ENCODE data around the gene KIAA0930.
"Not testable (repeated sequence)": the region's sequence is repeated elsewhere in the genome, so short reads cannot be mapped to it uniquely, and the experiment has no call there.

KIAA0930 gene

DNA sequence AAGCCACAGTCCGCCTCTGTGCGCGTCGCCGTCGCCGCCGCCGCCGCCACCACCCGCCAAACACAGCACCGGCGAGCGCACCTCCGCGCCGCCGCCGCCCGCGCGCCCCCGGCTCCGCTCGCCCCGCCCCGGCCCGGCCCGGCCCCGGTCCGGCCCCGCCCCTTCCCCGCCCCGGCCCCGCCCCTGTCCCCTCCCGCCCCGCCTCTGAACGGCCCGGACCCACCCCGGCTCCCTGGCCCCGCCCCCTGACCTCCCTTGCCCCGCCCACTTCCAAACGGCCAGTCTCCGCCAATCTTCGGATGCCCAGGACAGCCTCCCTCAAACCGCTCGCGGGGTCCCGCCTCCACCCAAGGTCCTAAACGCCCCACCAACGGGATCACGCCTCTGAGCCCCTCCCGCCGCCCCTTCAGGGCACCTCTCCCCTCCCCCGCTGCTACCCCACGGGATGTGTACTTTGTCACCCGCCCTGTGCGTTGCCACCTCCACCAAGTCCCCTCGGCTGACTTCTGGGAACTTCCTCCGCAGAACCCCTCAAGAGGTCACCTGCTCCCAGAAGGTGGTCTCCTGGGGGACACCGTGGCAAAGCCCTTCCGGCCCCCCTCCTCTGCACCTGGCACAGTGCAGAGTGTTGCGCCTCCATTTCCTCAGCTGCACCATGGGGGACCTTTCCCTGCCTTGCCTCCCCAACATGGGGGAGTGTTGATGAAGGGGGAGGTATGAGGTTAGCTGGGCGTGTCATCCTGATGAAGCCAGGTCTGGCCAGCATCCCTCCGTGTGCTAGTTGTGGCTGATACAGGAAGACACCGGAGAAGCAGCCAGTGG lies at the start of gene KIAA0930:
TSS of gene KIAA0930 (minus strand) at position 85 of the 822 bp plus-strand sequence. CDS start 191 bp downstream, outside the sequence.
- DNase-seq (ENCODE audit: low read depth in 2 of 2, low spot score in 1 of 2), result peak; percentile 72 to 76

GRCh38 chr22:45286854-45287551 lies 46.3 kb upstream of the KIAA0930 start:
- no peak for DNase-seq (ENCODE audit: low read depth in 2 of 2, low spot score in 1 of 2)

DNA sequence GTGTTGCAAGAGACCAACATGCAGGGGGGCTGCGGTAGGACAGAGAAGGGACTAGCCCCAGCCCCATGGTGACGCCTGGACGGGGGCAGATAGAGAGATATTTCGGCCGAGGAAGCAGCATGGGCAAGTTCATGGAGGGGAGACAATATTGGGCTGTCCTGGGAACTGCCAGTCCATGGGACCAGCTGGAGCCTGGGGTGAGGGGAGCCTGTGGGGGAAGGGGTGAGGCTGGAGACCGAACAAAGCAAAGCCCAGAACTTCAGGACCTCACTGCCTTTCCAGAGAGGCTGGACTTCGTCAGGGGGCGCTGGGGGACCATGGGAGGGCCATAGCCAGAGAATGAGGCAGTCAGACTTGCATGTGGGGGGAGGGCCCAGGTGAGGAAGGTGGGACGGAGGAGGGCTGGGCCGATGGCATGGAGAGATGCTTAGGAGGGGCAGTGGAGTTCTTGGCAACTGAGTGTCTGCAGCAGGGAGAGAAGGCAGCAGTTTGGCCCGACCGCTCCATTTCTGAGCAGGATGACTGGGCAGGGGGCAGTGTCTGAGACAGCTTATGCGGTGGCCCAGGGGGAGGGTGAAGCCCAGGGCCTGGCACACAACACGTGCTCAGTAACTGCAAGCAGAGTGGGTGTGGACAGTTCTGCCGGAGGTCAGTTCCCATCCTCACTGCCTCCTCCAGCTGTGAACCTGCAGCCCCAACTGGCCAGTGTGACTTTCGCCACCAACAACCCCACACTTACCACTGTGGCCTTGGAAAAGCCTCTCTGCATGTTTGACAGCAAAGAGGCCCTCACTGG lies 44.8 kb upstream of the KIAA0930 start:
- no peak for DNase-seq (ENCODE audit: low read depth in 2 of 2, low spot score in 1 of 2)

DNA sequence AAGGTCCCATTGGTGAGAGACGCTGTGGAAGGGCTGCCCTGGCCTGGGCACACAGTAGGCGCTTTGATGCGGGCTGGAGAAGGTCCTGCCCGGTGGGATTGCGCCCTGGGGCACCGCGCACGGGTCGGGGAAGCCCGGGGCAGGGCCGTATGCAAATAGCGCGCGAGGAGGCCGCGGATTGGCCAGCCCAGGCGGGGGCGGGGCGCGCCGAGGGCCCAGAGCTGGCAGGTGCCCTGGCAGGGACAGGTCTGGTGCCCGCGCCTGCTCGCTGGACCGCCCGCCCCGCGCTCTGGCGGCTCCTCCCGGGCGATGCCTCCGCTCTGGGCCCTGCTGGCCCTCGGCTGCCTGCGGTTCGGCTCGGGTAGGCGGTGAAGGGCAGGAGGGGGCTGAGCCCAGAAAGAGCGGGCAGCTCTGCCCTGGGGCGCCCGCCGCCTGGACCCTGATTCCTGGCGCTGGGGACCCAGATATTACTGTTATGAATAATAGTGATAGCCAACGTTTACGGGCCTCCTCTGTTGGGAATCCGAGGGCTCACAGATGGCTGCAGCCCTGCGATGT lies 44.1 kb upstream of the KIAA0930 start, which contains the start of gene UPK3A:
TSS of gene UPK3A (plus strand) at position 245 of the 558 bp plus-strand sequence. CDS start at position 310, 65 bp downstream.
- DNase-seq (ENCODE audit: low read depth in 2 of 2, low spot score in 1 of 2), result no peak

DNA sequence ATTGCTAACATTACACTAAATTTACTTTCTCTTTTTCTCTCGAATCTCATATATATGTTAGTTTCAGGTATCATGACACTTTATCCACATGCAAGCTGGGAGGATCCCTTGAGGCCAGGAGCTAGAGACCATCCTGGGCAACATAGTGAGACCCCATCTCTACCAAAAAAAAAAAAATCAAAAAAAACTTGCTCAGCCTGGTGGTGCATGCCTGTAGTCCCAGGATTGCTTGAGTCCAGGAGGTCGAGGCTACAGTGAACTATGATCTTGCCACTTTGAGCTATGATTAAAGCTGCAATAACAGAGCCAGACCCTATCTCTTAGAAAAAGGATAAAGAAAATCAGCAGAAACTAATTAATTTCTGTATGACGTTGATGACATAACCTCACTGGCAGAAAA lies 40.3 kb upstream of the KIAA0930 start:
- no peak for DNase-seq (ENCODE audit: low read depth in 2 of 2, low spot score in 1 of 2)

- DNase-seq (ENCODE audit: low read depth in 2 of 2, low spot score in 1 of 2), result no peak
These were observed 39.9 kb upstream of the KIAA0930 start for GRCh38 chr22:45280587-45280980.

DNA sequence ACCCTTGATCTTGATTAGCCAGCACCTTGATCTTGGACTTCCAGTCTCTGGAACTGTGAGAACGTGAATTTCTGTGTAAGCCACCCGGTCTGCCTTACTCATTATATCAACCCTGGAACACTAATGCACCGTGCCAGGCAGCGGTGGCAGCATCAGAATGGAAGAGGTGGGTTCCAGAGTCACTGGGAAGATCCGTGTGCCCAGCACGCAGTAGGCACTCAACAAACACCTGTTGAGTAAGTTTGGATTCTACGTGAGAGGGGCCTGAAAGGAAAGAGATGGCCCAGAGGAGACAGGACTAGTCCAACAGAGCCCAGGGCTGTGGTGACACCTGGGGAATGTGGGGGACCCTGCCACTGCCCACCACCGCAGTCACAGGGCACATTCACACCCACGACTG lies 37.4 kb upstream of the KIAA0930 start:
- no peak for DNase-seq (ENCODE audit: low read depth in 2 of 2, low spot score in 1 of 2)

DNA sequence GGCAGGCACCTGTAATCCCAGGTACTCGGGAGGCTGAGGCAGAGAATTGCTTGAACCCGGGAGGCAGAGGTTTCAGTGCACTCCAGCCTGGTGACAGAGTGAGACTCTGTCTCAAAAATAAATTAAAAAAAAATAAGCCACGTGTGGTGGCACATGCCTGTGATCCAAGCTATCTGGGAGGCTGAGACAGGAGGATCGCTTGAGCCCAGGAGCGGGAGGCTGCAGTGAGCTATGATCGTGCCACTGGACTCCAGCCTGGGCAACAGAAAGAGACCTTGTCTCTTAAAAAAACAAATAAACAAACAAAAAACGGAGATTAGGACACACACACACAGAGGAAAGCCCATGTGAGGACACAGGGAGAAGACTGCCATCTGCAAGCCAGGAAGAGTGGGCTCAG lies 37.0 kb upstream of the KIAA0930 start:
- DNase-seq (ENCODE audit: low read depth in 2 of 2, low spot score in 1 of 2), result not testable (repeated sequence)

DNA sequence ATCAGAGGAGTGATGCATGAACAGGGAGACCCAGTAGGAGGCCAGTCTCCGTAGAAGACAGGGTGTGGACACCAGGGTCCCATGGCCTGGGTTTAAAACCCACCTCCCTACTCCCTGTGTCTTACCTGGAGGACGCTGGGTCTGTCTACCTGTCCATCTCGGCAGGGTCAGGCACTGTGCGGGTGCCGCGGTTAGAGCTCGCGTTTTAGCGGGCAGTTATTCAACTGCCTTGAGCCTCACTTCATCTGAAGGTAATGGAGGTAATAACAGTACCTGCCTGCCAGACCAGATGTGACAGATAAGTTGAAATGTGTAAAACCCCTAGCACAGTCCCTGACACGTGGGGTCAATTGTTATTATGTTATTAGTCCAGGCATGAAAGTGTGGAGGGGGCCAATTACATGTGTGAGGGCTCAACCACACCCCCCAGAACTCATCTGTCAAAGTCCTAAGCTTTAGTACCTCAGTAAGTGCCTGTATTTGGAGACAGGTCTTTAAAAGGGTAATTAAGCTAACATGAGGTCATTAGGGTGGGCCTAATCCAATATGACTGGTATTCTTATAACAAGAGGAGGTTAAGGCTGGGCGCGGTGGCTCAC lies 35.9 kb upstream of the KIAA0930 start:
- no peak for DNase-seq (ENCODE audit: low read depth in 2 of 2, low spot score in 1 of 2)

DNA sequence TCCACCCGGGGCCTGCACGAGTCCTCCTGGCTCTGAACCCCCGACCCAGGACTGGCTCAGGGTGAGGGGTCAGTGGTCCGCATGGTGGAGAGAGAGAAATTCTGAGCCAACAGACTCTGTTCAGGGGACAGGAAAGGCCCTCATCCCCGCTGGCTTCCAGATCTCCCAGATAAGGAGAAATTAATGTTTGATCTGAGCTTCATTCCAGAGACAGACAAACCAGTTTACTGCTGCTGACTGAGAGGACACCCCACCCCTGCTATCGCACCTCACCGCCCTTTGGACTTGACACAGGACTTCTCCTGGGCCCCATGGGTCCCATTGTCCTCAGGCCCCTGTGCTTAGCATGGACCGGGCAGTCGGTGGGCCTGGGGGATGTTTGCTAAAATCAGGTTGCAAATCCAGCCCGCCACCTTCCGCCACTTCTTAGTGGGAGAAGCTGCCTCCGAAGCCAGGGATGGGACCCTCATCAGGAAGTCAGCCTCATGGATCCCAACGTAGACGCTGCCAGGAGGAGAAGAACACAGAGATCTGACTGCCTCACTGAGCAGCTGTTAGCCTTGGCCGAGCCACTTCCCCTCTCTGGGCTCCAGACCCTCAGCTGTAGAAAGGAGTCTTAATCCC lies 32.9 kb upstream of the KIAA0930 start:
- no peak for DNase-seq (ENCODE audit: low read depth in 2 of 2, low spot score in 1 of 2)

DNA sequence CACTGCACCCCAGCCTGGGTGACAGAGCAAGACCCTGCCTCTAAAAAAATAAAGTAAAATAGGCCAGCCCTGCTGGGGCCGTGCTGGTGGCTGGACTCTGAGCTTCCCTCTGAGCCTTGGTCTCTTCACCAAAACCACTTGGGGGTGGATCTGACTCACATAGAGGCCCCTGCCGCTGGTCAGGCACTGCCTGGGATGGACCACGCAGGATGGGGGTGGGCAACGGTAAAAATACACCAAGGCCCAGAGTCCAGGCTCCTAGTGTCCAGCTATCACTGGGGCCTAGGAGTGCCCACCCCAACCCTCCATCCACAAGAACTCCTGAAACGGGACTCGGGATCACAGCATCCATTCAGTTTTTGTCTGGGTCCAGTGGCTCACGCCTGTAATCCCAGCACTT lies 31.8 kb upstream of the KIAA0930 start:
- no peak for DNase-seq (ENCODE audit: low read depth in 2 of 2, low spot score in 1 of 2)

DNA sequence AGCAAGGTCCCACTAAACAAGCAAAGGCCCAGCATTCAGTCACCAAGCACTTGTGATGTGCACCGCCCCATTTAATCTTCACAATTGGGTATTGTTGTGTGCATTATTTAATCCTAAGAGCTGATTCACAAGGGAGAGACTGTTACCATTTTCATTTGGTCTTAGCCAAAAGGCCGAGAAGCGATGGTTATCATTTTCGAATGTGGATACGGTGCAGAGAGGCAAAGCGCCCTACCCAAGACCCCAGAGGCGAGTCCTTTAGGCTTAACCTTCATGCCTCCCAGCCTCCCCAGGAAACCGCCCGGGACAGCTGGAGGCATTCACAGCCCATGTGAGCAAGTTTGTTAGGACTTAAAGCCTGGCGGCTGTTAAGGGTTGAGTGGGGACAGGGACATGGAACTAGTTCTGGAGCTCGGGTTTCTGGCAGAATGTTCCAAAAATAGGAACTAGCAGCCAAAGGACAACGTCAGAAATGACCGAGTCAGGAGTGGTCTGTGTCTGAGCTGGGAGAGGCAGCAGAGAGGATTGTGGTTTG lies 31.0 kb upstream of the KIAA0930 start:
- DNase-seq (ENCODE audit: low read depth in 2 of 2, low spot score in 1 of 2), result no peak

DNA sequence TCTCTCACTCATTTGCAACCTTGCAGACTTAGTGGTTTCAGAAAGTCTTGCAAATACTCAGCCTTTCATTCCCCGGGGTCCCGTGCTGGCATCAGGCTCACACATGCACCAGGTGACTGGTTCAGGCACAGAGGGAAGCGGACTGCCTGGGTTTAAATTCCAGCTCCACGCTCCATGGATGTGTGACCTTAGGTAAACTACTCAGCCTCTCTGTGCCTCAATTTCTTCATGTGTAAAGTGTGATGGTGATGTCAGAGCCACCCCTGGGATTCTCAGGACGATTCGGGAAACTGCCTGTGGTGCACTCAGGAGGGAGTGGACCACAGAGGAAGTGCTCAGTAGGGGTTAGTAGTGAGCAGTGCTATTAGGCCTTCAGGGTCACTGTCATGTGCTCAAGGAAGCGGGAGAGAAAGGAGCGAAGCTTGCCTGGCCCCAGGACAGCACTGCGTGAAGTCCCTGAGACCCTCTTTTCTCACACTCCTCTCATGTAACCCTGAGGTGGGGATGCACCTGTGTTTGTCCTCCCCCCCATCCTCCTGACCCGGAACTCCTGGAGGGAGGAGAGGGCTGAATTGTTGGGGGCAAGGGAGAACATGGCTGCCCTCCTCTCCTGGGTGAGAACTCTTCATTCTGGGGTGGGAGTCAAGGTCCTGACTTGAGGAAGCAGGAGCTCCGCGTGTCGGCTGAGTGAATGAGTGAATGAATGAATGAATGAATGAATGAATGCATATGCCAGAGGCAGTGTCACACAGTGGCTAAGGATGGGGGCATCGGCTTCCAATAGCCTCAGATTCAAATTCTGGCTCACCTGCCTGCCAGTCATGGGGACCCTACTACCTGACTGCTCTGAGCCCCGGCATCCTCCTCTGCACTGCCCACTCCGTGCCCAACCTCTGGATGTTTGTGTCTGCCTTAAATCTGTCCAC lies 29.7 kb upstream of the KIAA0930 start:
- DNase-seq (ENCODE audit: low read depth in 2 of 2, low spot score in 1 of 2), result no peak

DNA sequence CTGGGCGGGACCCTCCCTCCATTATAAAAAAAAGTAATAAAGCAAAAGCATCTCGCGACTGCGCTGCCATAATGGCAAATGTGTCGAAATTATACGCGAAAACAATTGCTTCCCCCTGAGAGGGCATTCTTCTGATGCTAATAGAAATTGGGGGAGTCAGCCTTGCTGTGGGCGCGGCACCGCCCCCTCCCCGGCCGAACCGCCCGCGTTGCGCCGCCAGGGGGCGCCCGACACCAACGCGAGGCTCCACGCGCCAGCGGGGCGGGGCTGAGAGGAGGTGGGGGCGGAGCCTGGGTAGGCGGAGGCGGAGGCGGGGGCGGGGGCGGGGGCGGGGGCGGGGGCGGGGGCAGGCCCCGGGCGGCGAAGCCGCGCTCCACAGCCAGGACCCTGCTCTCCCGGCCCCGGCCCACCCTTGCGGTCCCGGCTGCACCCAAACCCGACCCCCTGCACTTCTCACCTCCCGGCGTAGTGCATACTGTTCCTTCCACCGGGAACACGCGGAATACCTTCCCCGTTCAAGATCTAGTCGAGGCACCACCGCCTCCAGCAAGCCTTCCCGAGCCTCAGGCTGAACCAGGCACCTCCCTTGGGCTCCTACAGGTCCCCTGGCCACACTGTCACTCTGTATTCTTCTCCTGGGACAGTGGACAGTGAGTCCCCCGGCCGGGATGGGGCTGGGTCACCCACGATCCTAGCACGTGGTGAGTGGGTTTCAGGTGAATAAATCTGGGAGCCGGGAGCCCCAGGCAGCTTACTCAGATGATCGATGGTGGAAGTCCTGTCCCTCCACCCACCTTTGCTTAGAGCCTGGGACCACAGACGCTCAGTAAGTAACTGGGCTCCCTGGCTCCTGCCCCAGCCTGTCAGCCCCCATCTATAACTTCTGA lies 28.5 kb upstream of the KIAA0930 start:
- DNase-seq (ENCODE audit: low read depth in 2 of 2, low spot score in 1 of 2), result peak; percentile 80 to 85

DNA sequence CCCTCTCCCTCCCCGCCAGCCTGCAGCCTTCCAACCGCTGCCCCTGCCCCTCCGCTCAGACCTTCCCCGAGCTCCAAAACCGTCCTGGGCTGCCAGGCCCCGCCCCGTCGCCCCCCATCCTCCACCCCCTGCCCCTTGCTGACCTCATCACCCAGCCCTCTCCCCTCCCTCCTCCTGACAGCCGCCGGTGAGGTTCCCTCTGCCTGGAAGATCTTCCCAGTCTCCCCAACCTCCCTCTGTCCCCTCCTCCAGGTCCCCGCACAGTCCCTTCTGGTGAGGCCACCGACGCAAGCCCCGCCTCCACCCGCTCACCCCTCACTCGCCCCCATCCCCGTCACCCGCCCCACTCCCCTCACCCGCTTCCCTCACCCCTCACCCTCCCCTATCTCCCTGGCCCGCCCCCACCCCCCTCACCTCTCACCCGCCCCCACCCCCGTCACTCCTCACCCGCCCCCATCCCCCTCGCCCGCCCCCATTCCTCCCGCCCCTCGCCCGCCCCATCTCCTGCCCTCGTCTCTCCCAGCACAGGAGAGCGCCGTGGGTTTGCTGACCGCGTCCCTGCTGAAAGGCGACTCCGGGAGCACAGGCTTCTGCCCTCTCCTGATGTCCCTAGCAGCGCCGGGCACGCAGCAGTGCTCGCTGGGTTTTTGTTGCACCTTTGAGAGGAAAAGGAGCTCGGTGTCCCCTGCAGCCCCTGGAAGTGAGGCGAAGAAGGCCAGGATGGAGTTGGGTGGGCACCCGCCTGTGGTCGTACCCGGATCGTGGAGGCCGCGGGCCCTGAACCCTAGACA lies 27.7 kb upstream of the KIAA0930 start:
- no peak for DNase-seq (ENCODE audit: low read depth in 2 of 2, low spot score in 1 of 2)

DNA sequence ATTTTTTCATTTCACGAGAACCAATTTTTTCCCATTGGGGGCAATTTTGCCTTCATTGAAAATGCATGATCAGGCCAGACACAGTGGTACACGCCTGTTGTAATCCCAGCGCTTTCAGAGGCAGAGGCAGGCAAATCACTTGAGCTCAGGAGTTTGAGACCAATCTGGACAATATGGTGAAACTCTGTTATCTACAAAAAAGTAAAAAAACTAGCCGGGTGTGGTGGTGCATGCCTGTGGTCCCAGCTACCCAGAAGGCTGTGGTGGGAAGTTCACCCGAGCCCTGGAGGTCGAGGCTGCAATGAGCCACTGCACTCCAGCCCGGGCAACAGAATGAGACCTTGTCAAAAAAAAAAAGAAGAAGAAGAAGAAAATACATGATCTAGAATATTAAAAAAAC lies 24.8 kb upstream of the KIAA0930 start:
- no peak for DNase-seq (ENCODE audit: low read depth in 2 of 2, low spot score in 1 of 2)
